Measurements from ENCODE around the gene TAS2R10.
"Not testable (repeated sequence)": the region's sequence is repeated elsewhere in the genome, so short reads cannot be mapped to it uniquely, and the experiment has no call there.

Gene TAS2R10

GRCh38 chr12:10826258-10826657 lies at the start of gene TAS2R10:
TAS2R10 (minus strand) TSS chr12:10826358; CDS start chr12:10826269, 89 bp downstream.
- DNase-seq = no peak

GRCh38 chr12:10873378-10873777 lies 47.2 kb upstream of the TAS2R10 start:
- DNase-seq = no peak

- DNase-seq = no peak
Observed at GRCh38 chr12:10867381-10867780, 41.2 kb upstream of the TAS2R10 start.

- no peak for DNase-seq
Observed at GRCh38 chr12:10863512-10864218, 37.5 kb upstream of the TAS2R10 start.

- no peak for DNase-seq
Observed at GRCh38 chr12:10861366-10861765, 35.2 kb upstream of the TAS2R10 start.

- DNase-seq = no peak
Observed at GRCh38 chr12:10855807-10856206, 29.6 kb upstream of the TAS2R10 start.

- DNase-seq = no peak
Observed at GRCh38 chr12:10853776-10854175, 27.6 kb upstream of the TAS2R10 start.

GRCh38 chr12:10851243-10851858 lies 25.2 kb upstream of the TAS2R10 start:
- no peak for DNase-seq

- no peak for DNase-seq
Observed at GRCh38 chr12:10849425-10849878, 23.3 kb upstream of the TAS2R10 start, which contains the start of gene PRR4. PRR4 (minus strand) TSS chr12:10849475; CDS start chr12:10849437, 38 bp downstream.

- no peak for DNase-seq
Observed at GRCh38 chr12:10847744-10848143, 21.6 kb upstream of the TAS2R10 start.

- DNase-seq = no peak
Observed at GRCh38 chr12:10842862-10843261, 16.7 kb upstream of the TAS2R10 start.

- DNase-seq = no peak
Observed at GRCh38 chr12:10838461-10838860, 12.3 kb upstream of the TAS2R10 start.

GRCh38 chr12:10829994-10830393 lies 3.8 kb upstream of the TAS2R10 start:
- DNase-seq = no peak

GRCh38 chr12:10824957-10825356 lies 1.2 kb downstream of the TAS2R10 start:
- no peak for DNase-seq

GRCh38 chr12:10811883-10812536 lies 14.1 kb downstream of the TAS2R10 start:
- DNase-seq = no peak

- DNase-seq = no peak
Observed at GRCh38 chr12:10810068-10810467, 16.1 kb downstream of the TAS2R10 start, which contains the start of gene TAS2R9. TAS2R9 (minus strand) TSS chr12:10810168; CDS start chr12:10810075, 93 bp downstream.

- DNase-seq = no peak
Observed at GRCh38 chr12:10807186-10807585, 19.0 kb downstream of the TAS2R10 start, which contains the start of gene TAS2R8. TAS2R8 (minus strand) TSS chr12:10807286; CDS start chr12:10806980, 306 bp downstream.

GRCh38 chr12:10802587-10802986 lies 23.6 kb downstream of the TAS2R10 start, which contains the start of gene TAS2R7:
TAS2R7 (minus strand) TSS chr12:10802627; CDS start chr12:10802570, 57 bp downstream.
- DNase-seq = no peak

- DNase-seq = no peak
Observed at GRCh38 chr12:10801741-10802140, 24.4 kb downstream of the TAS2R10 start.

GRCh38 chr12:10794222-10794621 lies 31.9 kb downstream of the TAS2R10 start:
- DNase-seq = no peak

GRCh38 chr12:10791769-10792168 lies 34.4 kb downstream of the TAS2R10 start:
- not testable (repeated sequence) for DNase-seq

- no peak for DNase-seq
Observed at GRCh38 chr12:10783252-10783651, 42.9 kb downstream of the TAS2R10 start.

GRCh38 chr12:10779103-10779502 lies 47.1 kb downstream of the TAS2R10 start:
- no peak for DNase-seq

All from NCI-H2081 treated with DMSO at 0.1 percent for 48 hours (cell line).